Adrenal gland (tissue), 5 donors: ENCODE data around the gene GRAMD2A.

Experiments
- CTCF ChIP-seq, 6 experiments: fragments of 450-650 bp in 4 of 6; fragments of 200-600 bp in 2 of 6; sonication (generic) in 1 of 6; IDR thresholded peaks; 1 replicate in 5 of 6; 2 replicates in 1 of 6; pipeline versions ENCODE4 v1.5.1 to v1.8.0; 2016 to 2021; ENCODE audit warnings: antibody characterized with exemption in 6 of 6, mild to moderate bottlenecking in 2 of 6, moderate library complexity in 1 of 6
- POLR2A ChIP-seq, 2 donors: fragments of 450-650 bp; IDR thresholded peaks; one replicate each; pipeline ENCODE4 v1.6.1; 2017; ENCODE audit warnings: antibody characterized with exemption in 2 of 2, mild to moderate bottlenecking in 2 of 2, moderate library complexity in 1 of 2
- donor health status: DM: no; HTN: no; CAD: no.

- TF ChIP-seq CTCF (IDR thresholded peaks at IDR 0.05) (no peak), POLR2A (IDR thresholded peaks at IDR 0.05) (no peak)
Observed at GRCh38 chr15:72198356-72199204, 993 bp upstream of the GRAMD2A start.
